Esophagus muscularis mucosa (tissue), 3 donors: ENCODE results near the gene AKT2.
A peak's percentile ranks its signal among the peaks of the same experiment; 100 is the strongest.

Source experiments
- CTCF ChIP-seq, 3 experiments: fragments of 200-600 bp in 2 of 3; fragments of 450-650 bp in 1 of 3; sonication (generic) in 2 of 3; IDR thresholded peaks; one replicate each; pipeline ENCODE4 v1.5.1; 2017 to 2019; ENCODE audit warnings: antibody characterized with exemption in 3 of 3, mild to moderate bottlenecking in 2 of 3, moderate library complexity in 1 of 3
- POLR2A ChIP-seq: fragments of 450-650 bp; IDR thresholded peaks from one replicate; pipeline ENCODE4 v1.6.1; 2017; ENCODE audit warnings: antibody characterized with exemption, moderate library complexity, mild to moderate bottlenecking, low read depth
- POLR2AphosphoS5 ChIP-seq, 2 donors: sonication (generic); formaldehyde crosslinking; IDR thresholded peaks; one replicate each; pipeline ENCODE4 v1.6.1; 2017; ENCODE audit warnings: antibody characterized with exemption in 2 of 2

- TF ChIP-seq CTCF (IDR thresholded peaks at IDR 0.05) (no peak), POLR2A (no peak), POLR2AphosphoS5 (IDR thresholded peaks at IDR 0.05) (peak; percentile 35 to 58)
Measured at GRCh38 chr19:40241809-40242384, 43.2 kb downstream of the AKT2 start.
